Nephron progenitor cell (in vitro differentiated cells): Measurements from ENCODE around the gene THYN1.
A peak's percentile ranks its signal among the peaks of the same experiment; 100 is the strongest.

Experiments used
- DNase-seq: peaks from one replicate; pipeline ENCODE4 v3.0.0; 2021
- H3K27ac Mint-ChIP-seq: 2 replicates; pipeline ENCODE4 v1.8.0; 2021; ENCODE audit warnings: mild to moderate bottlenecking, moderate library complexity, mixed read lengths
- H3K27me3 Mint-ChIP-seq: 2 replicates; pipeline ENCODE4 v1.8.0; 2021; ENCODE audit warnings: mild to moderate bottlenecking, low read depth, mixed read lengths; ENCODE audit not compliant: poor library complexity
- H3K36me3 Mint-ChIP-seq: 2 replicates; pipeline ENCODE4 v1.8.0; 2021; ENCODE audit warnings: low read depth, mixed read lengths
- H3K4me1 Mint-ChIP-seq: 2 replicates; pipeline ENCODE4 v1.8.0; 2021; ENCODE audit warnings: mixed read lengths
- H3K4me3 Mint-ChIP-seq: 2 replicates; pipeline ENCODE4 v1.8.0; 2021; ENCODE audit warnings: mild to moderate bottlenecking, moderate library complexity, mixed read lengths
- H3K9me3 Mint-ChIP-seq: 2 replicates; pipeline ENCODE4 v1.8.0; 2021; ENCODE audit warnings: mild to moderate bottlenecking, moderate library complexity, mixed read lengths
- CTCF ChIP-seq: fragments of 200-600 bp; sonication (generic); IDR thresholded peaks from 2 replicates; pipeline ENCODE4 v1.5.0; 2021; ENCODE audit warnings: antibody characterized with exemption

THYN1 gene

GRCh38 chr11:134242376-134242775 is 10.8 kb downstream of the THYN1 start:
- peaks cover 23% of the 10 kb centered on the region for H3K36me3 Mint-ChIP-seq
- peaks cover 3% of the 10 kb centered on the region for H3K27me3 Mint-ChIP-seq
- no peaks in the 10 kb centered on the region for H3K9me3 Mint-ChIP-seq
- TF ChIP-seq CTCF = no peak
- no peak overlapping the region for H3K27ac Mint-ChIP-seq
- DNase-seq = no peak
- no peak overlapping the region for H3K4me3 Mint-ChIP-seq
- H3K4me1 Mint-ChIP-seq = no peaks in the 10 kb centered on the region

- Mint-ChIP-seq H3K9me3 (no peaks in the 10 kb centered on the region), H3K27me3 (peaks cover 3% of the 10 kb centered on the region), H3K36me3 (peaks cover 26% of the 10 kb centered on the region), H3K4me3 (no peak overlapping the region), H3K27ac (no peak overlapping the region), H3K4me1 (no peaks in the 10 kb centered on the region)
- TF ChIP-seq CTCF = no peak
- no peak for DNase-seq
Measured at GRCh38 chr11:134240592-134240991, 12.6 kb downstream of the THYN1 start.

GRCh38 chr11:134238956-134239355 is 14.2 kb downstream of the THYN1 start:
- H3K36me3 Mint-ChIP-seq = peaks cover 34% of the 10 kb centered on the region
- TF ChIP-seq CTCF = no peak
- H3K27ac Mint-ChIP-seq = no peak overlapping the region
- no peaks in the 10 kb centered on the region for H3K4me1 Mint-ChIP-seq
- no peak overlapping the region for H3K4me3 Mint-ChIP-seq
- H3K9me3 Mint-ChIP-seq = no peaks in the 10 kb centered on the region
- DNase-seq = no peak
- peaks cover 3% of the 10 kb centered on the region for H3K27me3 Mint-ChIP-seq

- no peak for TF ChIP-seq CTCF
- Mint-ChIP-seq H3K36me3 (peaks cover 34% of the 10 kb centered on the region), H3K4me1 (peaks cover 5% of the 10 kb centered on the region), H3K27me3 (peaks cover 3% of the 10 kb centered on the region), H3K4me3 (no peak overlapping the region), H3K27ac (peak overlapping the region; percentile 37), H3K9me3 (no peaks in the 10 kb centered on the region)
- DNase-seq = no peak
Measured at GRCh38 chr11:134237557-134237922, 15.6 kb downstream of the THYN1 start.

GRCh38 chr11:134236834-134237556 is 16.2 kb downstream of the THYN1 start:
- Mint-ChIP-seq H3K9me3 (no peaks in the 10 kb centered on the region), H3K4me3 (no peak overlapping the region), H3K27ac (peak overlapping the region; percentile 37), H3K36me3 (peaks cover 34% of the 10 kb centered on the region), H3K27me3 (peaks cover 3% of the 10 kb centered on the region), H3K4me1 (peaks cover 11% of the 10 kb centered on the region)
- DNase-seq = no peak
- no peak for TF ChIP-seq CTCF

- TF ChIP-seq CTCF = no peak
- no peaks in the 10 kb centered on the region for H3K9me3 Mint-ChIP-seq
- H3K27me3 Mint-ChIP-seq = peaks cover 3% of the 10 kb centered on the region
- no peak for DNase-seq
- peaks cover 23% of the 10 kb centered on the region for H3K4me1 Mint-ChIP-seq
- H3K27ac Mint-ChIP-seq = no peak overlapping the region
- H3K36me3 Mint-ChIP-seq = peaks cover 34% of the 10 kb centered on the region
- no peak overlapping the region for H3K4me3 Mint-ChIP-seq
Measured at GRCh38 chr11:134235399-134235798, 17.8 kb downstream of the THYN1 start.
